NK-92 (cell line): ENCODE data around the gene SLC50A1.
"Not testable (repeated sequence)": the region's sequence is repeated elsewhere in the genome, so short reads cannot be mapped to it uniquely, and the experiment has no call there.

Experiments
- DNase-seq: peaks from one replicate; lab custom pipeline; 2025; ENCODE audit not compliant: unreplicated experiment; lab: John Stamatoyannopoulos, UW

Gene SLC50A1

GRCh38 chr1:155134322-155134721, 1.3 kb upstream of the SLC50A1 start:
- DNase-seq, result no peak

GRCh38 chr1:155134880-155135414, 705 bp upstream of the SLC50A1 start:
- no peak for DNase-seq

GRCh38 chr1:155136748-155137147, 1.1 kb downstream of the SLC50A1 start:
- no peak for DNase-seq

- no peak for DNase-seq
Observed at GRCh38 chr1:155137154-155137949, 1.7 kb downstream of the SLC50A1 start.

- no peak for DNase-seq
Observed at GRCh38 chr1:155139895-155140629, 4.4 kb downstream of the SLC50A1 start, which contains the start of gene DPM3. DPM3 (minus strand) TSS chr1:155140531; CDS start chr1:155140240, 291 bp downstream.

- no peak for DNase-seq
Observed at GRCh38 chr1:155140630-155140953, 4.9 kb downstream of the SLC50A1 start.

- DNase-seq, result no peak
Observed at GRCh38 chr1:155141749-155142148, 6.1 kb downstream of the SLC50A1 start.

- no peak for DNase-seq
Observed at GRCh38 chr1:155145491-155145890, 9.8 kb downstream of the SLC50A1 start.

GRCh38 chr1:155155996-155156643, 20.5 kb downstream of the SLC50A1 start:
- DNase-seq, result not testable (repeated sequence)

GRCh38 chr1:155158991-155159390, 23.3 kb downstream of the SLC50A1 start:
- DNase-seq, result no peak

- DNase-seq, result no peak
Observed at GRCh38 chr1:155160128-155160527, 24.5 kb downstream of the SLC50A1 start.

- DNase-seq, result not testable (repeated sequence)
Observed at GRCh38 chr1:155162631-155163030, 27.0 kb downstream of the SLC50A1 start.

GRCh38 chr1:155163785-155164184, 28.1 kb downstream of the SLC50A1 start:
- DNase-seq, result not testable (repeated sequence)

GRCh38 chr1:155164625-155165024, 29.0 kb downstream of the SLC50A1 start:
- DNase-seq, result not testable (repeated sequence)

- no peak for DNase-seq
Observed at GRCh38 chr1:155166051-155166470, 30.4 kb downstream of the SLC50A1 start.

GRCh38 chr1:155166471-155167165, 31.0 kb downstream of the SLC50A1 start:
- DNase-seq, result no peak

GRCh38 chr1:155167166-155168104, 31.8 kb downstream of the SLC50A1 start:
- no peak for DNase-seq

GRCh38 chr1:155168105-155168445, 32.4 kb downstream of the SLC50A1 start:
- DNase-seq, result not testable (repeated sequence)

GRCh38 chr1:155168456-155169210, 33.0 kb downstream of the SLC50A1 start:
- no peak for DNase-seq
